GM13976 (cell line): ENCODE data around the gene MCTP1.

Experiments
- DNase-seq: peaks from one replicate; pipeline ENCODE4 v3.0.0; 2012; ENCODE audit warnings: low spot score
- CTCF ChIP-seq: IDR thresholded peaks from 2 replicates; pipeline ENCODE4 v1.5.1; 2012; ENCODE audit warnings: borderline replicate concordance, mild to moderate bottlenecking; ENCODE audit not compliant: insufficient read depth; ENCODE audit errors: extremely low read depth, missing control alignments, control extremely low read depth
- in situ Hi-C: fragments of 300-500 bp; cut with MboI; formaldehyde crosslinking; loops from one replicate; pipeline ENCODE4 v1.12.0; 2022; ENCODE audit warnings: low sequenced_read_pairs, mixed read lengths, inconsistent platforms; ENCODE audit not compliant: unreplicated experiment

The MCTP1 gene

GRCh38 chr5:95238560-95239325 is 46.2 kb downstream of the MCTP1 start:
- no peak for TF ChIP-seq CTCF
- in situ Hi-C loops = no loop called here
- peak; percentile 11 for DNase-seq

- no peak for DNase-seq
- in situ Hi-C loops = no loop called here
- no peak for TF ChIP-seq CTCF
Measured at GRCh38 chr5:95237324-95237723, 47.6 kb downstream of the MCTP1 start.

- in situ Hi-C loops = no loop called here
Measured at GRCh38 chr5:95235439-95235982, 49.4 kb downstream of the MCTP1 start.

GRCh38 chr5:95229646-95230045 is 55.2 kb downstream of the MCTP1 start:
- in situ Hi-C loops = no loop called here
- TF ChIP-seq CTCF = no peak
- no peak for DNase-seq

More at GRCh38 chr5:95235439-95235982, 49.4 kb downstream of the MCTP1 start:
- no peak for DNase-seq
- no peak for TF ChIP-seq CTCF

- DNase-seq = no peak
- in situ Hi-C loops = no loop called here
Measured at GRCh38 chr5:95224701-95225459, 60.0 kb downstream of the MCTP1 start.

More at GRCh38 chr5:95224701-95225459, 60.0 kb downstream of the MCTP1 start:
- no peak for TF ChIP-seq CTCF
